HG02678 (cell line): ENCODE results near the gene PSMC3.

Experiments
- ATAC-seq: cut with Tn5 transposase; IDR thresholded peaks from one replicate; pipeline ENCODE4 v1.9.1; 2021; ENCODE audit warnings: mild to moderate bottlenecking, moderate library complexity; ENCODE audit not compliant: unreplicated experiment

The PSMC3 gene

DNA sequence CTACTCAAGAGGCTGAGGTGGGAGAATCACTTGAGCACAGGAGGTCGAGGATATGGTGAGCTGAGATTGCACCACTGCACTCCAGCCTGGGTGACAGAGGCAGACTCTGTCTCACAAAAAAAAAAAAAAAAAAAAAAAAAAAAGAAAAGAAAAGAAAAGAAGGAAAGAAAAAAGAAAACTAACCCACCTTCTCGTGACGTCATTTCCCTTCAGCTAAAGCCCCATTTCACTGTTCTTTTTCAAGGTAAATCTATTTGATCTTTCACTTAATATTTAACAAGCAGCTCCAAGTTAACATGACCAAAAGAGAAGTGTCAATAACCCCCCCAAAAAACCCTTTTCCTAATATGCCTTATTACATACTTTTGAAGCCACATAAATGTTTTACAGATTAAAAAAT is 17.6 kb upstream of the PSMC3 start:
- ATAC-seq: no peak

DNA sequence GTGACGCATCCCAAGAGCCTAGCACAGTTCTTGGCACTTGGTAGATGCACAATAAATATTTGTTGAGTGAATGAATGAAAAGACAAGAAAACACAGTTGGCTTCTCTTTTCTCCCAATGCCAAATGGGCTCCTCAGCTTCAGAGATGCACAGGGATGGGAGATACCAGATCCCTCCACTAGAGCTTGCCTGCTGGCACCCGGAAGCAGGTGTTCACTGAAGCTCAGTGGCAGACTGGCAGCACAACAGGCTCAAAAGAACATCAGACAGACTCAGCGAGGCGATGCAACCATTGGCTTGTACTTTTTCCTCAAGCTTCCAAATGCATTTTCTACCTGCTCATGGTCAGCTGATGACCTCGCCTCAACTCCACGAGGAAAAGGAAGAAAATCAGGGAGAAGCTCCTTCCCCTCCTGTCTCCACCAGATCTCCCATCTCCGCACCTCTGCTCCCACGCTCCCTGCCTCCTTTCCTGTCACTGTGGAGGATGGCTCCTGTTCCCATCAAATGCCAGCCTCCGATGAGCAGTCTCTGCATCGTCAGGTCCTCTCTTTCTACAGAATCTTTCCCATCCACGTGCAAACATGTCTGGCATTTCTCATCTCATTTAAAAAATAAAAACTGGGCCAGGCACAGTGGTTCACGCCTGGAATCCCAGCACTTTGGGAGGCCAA is 16.9 kb upstream of the PSMC3 start:
- no peak for ATAC-seq

DNA sequence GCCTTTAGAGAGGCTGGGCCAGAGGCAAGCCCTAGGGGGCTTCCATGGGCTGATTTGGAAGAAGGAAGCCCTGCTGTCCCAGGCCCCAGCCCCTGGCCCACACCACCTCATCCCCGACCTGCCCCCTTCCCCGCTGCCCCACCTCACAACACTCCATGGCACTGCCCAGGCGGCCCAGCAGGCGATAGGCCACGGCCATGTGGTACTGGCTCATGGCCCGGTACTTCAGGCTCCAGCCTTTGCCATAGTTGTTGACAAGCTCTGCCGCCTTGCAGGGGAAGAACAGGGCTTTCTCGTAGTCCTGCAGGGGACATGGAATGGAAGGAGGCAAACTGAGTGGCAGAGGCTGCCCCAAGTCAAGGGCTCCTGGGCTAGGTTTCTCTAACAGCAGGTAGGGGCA is 16.3 kb upstream of the PSMC3 start:
- ATAC-seq: no peak

DNA sequence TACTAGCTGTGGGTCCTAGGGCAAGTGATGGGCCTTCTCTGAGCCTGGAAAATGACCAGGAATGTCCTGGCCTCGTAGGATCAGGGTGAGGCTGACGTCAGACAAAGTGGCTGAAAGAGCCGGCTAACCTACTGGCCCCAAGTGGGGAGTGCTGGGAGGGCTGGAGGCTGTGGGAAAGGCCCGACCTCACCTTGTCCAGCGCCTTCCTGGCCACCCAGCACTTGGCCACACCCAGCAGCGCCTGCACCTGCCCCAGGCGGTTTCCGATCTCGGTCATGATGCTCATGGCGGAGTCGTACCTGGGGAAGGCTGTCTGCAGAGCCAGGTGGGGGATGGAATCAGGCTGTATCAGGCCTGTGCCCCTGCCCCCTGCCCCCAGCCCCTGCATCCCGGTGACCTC is 15.2 kb upstream of the PSMC3 start:
- ATAC-seq: no peak

DNA sequence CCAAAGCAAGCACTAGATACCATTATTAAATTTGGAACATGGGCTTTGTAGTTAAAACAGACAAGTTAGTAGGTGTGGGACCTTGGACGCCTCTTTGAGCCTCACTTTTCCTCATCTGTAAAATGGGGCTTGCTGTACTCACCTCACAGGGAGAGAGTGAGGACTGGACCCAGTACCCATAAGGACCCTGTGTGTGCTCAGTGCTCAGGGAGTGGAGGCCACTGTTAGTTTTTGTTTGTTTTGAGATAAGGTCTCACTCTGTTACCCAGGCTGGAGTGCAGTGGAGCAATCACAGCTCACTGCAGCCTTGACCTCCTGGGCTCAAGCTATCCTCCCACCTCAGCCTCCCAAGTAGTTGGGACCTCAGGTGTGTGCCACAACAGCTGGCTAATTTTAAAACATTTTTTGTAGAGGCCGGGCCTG is 13.8 kb upstream of the PSMC3 start:
- no peak for ATAC-seq

DNA sequence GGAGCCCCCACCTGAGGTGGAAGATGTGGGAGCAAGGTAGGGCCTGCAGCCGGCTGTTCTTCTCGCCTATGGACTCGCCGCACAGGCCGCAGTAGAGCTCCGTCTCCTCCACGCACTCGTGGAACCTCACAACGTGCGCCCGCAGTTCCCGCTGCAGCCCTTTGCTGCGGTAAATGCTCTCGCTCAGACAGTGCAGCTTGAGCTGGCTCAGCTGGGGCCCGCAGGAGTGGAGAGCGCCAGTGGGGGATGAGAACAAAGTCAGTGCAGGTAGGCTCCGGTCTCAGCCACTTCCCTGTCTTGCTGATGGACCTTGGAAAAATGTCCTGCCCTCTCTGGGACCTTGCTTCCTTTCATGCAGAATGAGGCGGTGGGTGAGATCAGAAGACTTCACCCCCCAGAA is 12.5 kb upstream of the PSMC3 start:
- ATAC-seq: no peak

DNA sequence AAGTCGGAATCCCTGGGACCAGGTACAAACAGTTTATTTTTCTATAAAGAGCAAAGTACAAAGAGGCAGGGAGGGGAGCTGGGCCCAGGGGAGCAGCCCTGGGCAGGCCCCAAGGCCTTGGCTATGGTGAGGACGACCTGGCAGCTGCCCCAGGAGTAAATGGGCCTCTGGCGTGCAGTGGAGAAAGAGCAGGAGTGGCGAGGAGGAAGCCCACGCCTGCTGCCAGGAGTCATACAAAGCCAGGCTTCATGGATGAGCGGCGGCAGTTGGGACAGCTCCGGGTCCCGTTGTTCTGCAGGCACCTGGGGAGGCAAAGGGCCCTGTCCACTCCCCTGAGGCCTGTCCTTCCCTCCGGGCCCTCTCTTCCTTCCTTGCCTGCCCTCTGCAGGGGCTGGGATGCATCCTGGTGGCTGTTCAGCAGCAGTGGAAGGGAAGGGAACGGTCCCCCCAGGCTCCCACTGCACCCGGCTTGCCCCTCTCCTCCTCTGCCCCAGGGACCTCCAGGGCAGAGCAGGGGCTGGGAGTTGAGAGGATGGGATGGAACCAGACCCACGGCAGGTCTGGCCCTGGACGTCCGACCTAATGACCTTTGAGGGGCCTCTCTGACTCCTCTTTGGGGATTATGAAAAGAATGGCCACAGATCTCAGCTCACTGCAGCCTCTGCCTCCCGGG is 11.6 kb upstream of the PSMC3 start:
- no peak for ATAC-seq

DNA sequence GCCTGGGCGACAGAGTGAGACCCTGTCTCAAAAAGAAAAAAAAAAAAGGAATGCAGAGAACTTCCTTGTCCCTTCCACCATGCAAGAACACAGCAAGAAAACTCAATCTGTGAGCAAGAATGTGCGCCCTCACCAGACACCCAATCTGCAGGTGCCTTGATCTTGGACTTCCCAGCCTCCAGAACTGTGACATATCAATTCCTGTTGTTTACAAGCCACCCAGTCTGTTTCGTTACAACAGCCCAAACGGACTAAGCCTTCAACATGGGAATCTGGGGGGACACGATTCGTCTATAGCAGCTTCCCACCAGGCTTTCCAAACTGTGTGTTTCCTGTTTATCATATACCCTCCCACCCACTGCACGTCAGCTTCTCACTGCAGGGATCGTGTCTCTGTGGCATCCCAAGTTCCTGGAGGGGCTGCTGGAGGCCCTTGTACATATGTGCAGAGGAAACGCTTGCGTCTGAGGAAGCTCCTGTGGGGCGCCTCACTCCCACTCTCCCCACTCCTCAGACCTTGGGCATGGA is 11.0 kb upstream of the PSMC3 start:
- ATAC-seq: no peak

DNA sequence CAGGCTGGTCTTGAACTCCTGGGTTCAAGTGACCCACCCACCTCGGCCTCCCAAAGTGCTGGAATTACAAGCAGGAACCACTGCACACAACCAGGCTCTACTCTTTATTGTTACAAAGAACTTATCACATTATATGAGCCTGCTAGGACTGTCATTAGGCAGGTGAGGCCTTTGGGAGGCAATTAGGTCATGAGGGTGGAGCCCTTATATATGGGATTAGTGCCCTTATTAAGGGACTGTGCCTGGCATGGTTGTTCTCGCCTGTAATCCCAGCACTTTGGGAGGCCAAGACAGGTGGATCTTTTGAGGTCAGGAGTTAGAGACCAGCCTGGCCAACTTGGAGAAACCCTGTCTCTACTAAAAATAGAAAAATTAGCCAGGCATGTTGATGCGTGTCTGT is 10.5 kb upstream of the PSMC3 start:
- ATAC-seq: no peak

DNA sequence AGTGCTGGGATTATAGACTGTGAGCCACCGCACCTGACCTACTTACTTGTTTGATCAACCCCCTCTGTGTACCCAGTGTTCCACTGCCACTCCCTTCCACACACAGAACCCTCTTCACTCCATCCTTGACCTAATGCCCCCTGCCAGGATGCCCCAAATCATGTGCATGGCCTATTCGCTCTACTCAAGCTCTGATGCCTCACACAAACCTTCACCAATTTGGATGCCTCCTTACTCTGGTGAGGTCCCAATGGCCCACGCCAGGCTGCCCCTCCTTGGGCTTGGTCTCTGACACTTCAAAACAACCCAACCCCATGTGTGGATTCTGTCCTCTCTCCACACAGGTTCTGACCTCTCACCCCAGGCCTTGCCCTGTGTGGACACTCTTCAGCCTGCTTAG is 9.4 kb upstream of the PSMC3 start:
- no peak for ATAC-seq

DNA sequence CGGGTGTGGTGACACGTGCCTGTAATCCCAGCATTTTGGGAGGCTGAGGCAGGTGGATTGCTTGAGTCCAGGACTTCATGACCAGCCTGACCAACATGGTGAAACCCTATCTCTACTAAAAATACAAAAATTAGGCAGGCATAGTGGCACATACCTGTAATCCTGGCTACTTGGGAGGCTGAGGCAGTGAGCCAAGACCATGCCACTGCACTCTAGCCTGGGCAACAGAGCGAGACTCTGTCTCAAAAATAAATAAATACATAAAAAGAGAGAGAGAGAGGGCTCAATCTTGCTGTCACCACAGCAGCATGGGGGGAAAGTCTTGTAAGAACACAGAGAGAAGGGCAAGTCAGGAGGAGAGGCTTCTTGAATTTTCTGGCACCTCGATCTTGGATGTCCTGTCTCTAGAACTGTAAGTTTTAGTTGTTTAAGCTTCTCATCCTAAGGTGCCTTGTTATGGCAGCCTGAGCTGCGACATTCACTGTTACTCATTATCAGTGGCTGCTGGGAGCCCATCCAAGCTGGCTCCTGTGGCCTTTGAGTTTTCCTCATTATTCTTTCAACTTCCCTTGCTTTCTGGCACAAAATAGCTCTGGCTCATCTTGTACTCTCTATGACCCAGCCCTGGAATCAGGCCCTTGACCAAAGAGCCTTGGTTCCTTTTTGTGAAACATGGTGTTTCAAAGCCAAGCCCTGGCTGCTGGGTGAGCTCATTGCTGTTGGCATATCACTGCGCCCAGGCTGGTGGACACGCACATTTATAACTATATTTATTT is 8.0 kb upstream of the PSMC3 start:
- ATAC-seq: no peak

DNA sequence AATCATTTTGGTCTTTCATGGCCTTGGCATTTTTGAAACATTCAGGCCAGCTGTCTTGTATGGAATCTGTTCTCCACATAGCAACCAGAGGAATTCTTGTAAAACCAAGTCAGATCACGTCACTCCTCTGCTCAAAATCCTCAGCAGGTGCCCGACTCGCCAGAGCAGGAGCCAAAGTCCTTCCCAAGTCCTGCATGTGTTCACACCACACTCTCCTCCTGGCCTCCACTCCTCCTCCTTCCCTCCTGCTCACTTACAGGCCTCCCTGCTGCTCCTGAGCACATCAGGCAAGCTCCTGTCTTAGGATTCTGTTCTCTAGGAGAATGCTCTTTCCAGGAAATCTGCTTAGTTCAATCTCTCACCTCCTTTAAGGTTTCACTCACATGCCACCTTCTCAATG is 6.9 kb upstream of the PSMC3 start:
- ATAC-seq: no peak

DNA sequence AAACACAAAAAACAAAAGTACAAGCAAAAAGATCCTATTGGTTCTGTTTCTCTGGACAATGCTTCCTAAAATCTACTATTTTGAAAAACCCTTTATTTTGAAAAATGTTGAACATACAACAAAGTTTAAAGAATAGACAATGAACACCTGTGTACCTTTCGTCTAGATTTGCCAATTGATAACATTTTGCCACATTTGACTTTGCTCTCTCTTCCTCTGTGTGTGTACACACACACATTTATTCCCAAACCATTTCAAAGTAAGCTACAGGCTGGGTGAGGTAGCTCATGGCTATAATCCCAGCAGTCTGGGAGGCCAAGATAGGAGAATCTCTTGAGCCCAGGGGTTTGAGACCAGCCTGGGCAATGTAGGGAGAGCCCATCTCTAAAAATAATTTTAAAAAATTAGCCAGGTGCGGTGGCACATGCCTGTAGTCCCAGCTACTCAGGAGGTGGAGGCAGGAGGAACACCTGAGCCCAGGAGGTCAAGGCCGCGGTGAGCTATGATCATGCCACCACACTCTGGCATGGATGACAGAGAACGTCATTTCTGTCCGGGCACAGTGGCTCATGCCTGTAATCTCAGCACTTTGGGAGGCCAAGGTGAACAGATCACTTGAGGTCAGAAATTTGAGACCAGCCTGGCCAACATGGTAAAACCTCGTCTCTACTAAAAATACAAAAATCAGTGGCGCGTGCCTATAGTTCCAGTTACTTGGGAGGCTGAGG is 5.3 kb upstream of the PSMC3 start:
- ATAC-seq: no peak

DNA sequence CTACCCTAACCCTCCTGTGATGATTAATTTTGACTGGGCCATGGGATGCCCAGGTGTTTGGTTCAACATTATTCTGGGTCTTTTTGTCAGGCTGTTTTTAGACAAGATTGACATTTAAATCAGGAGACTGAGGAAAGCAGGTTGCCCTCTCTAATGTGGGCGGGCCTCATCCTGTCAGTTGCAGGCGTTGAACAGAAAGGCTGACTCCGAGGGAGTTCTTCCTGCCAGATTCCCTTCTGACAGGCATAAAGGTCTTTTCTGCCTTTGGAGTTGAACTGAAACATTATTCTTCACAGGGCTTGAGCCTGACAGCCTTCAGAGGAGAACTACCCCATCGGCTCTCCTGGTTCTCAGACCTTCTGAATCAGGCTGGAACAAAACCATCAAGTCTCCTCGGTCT is 4.3 kb upstream of the PSMC3 start:
- no peak for ATAC-seq

DNA sequence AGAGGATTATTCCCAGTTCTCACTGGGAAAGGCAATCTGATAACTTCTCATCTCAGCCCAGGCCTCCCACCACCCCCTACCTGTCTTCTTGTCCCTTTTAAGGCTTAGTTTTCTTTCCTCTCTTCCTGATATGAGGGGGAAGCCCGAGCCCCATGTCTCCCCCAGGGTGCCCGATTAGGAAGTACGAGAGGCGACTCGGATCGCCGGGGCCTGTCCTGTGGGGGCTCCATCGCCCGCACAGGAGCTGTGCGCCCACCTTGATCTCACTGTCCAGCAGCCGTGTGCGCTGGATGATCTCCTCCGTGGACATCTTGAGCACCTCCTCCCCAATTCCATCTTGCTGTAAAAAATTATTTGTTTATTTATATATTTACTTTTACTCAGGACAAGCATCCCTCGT is 628 bp downstream of the PSMC3 start:
- ATAC-seq: no peak

DNA sequence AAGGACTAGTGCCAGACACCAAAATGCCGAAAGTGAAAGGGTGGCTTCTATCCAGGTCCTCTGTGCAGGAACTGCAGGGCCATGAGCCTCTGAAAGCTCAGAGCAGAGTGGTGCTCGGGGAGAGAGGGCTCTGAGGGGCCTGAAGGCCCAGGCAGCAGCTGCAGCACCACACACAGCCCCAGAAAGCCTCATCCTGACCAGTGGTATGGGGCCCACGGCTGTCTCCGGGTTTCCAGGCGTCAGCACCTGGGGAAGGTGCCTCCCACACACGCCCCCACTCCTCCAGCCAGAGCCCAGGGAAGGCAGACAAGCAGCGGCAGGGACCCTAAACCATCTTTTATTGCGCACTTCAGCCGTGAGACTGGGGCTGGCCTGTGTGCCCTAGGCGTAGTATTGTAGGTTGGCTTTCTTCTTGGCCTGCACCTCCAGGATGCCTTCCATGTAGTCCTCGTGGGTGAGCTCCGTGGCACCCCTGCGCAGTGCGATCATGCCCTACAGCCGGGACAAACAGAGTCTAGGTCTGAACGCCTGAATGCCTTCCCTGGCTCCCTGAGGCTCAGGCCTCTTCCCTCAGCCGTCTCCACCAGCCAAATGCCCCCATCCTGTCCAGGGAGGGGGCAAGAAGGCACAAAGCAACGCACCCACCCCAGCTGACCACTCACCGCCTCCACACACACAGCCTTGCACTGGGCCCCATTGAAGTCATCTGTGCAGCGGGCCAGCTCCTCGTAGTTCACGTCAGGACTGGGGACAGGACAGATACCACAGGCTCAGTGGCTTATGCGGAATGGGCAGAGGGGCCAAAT is 7.6 kb downstream of the PSMC3 start:
- no peak for ATAC-seq

DNA sequence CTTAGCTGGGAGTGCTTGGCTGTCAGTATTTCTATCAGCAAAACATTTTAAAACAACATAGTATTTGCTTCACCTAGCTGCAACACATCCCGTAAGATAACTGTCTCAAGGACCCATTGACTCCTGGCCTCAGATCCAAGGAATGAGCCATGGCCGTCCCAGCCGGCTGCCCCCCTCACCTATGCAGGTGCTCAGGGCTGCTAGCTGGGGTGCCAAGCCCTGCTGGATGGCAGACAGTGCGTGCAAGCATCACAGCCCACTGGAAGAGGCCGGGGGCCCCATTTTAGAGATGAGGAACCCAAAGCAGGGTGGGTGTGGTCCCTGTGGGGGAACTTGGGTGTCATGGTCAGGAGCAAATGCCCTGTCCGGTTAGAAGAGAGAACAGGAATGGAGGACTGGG is 8.5 kb downstream of the PSMC3 start:
- ATAC-seq: no peak

DNA sequence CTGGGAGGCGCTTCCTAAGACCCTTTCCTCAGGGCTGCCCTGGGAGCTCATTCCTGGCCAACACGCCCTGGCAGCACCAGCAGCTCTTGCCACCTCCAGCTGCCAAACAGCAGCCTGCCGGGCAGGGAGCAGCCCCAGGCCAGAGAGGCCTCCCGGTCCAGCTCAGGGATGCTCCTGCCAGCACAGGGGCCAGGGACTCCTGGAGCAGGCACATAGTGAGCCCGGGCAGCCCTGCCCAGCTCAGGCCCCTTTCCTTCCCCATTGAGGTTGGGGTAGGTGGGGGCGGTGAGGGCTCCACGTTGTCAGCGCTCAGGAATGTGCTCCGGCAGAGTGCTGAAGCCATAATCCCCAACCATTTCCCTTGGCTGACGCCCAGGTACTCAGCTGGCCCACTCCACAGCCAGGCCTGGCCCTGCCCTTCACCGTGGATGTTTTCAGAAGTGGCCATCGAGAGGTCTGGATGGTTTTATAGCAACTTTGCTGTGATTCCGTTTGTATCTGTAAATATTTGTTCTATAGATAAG is 10.2 kb downstream of the PSMC3 start:
- no peak for ATAC-seq

DNA sequence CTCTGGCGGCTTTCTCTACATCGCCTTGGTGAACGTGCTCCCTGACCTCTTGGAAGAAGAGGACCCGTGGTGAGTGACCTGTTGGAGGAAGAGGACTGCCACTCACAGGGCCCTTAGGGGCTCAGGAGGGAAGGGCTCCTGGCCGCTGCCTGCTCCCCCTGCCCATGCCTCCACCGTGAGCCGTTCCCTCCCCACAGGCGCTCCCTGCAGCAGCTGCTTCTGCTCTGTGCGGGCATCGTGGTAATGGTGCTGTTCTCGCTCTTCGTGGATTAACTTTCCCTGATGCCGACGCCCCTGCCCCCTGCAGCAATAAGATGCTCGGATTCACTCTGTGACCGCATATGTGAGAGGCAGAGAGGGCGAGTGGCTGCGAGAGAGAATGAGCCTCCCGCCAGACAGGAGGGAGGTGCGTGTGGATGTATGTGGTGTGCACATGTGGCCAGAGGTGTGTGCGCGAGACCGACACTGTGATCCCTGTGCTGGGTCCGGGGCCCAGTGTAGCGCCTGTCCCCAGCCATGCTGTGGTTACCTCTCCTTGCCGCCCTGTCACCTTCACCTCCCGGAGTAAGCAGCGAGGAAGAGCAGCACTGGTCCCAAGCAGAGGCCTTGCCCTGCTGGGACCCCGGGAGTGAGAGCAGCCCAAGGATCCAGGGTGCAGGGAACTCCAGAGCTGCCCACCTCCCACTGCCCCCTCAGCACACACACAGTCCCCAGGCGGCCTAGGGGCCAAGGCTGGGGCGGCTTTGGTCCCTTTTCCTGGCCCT is 11.0 kb downstream of the PSMC3 start:
- ATAC-seq: no peak

DNA sequence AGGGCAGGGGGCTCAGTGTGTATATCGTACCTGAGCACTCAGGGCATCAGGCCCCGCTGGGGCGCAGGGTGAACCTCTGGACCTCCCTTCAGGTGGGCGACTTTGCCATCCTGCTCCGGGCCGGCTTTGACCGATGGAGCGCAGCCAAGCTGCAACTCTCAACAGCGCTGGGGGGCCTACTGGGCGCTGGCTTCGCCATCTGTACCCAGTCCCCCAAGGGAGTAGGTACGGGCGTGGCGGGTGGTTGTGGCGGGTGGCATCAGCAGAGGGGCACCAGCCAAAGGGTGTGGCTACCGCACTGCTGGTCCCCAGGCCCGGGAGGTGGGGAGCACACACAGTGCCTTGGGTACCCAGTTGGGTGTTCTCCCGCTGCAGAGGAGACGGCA is 11.6 kb downstream of the PSMC3 start:
- no peak for ATAC-seq
